Adipose tissue (tissue), 3 donors: Measurements from ENCODE around the gene ZNF587B. TPM values are rescaled to one million over a fixed set of nuclear protein-coding genes. Genes with fewer than 3 reads are reported as not detected.
"Not testable (repeated sequence)": the region's sequence is repeated elsewhere in the genome, so short reads cannot be mapped to it uniquely, and the experiment has no call there.

Experiments
- H3K27ac ChIP-seq: one replicate; pipeline ENCODE4 v1.5.1; 2013; ENCODE audit warnings: low read depth, low read length
- WGBS, 3 donors: extraction: QIAGEN DNeasy Blood & Tissue Kit; methylation state at CpG; one replicate each; pipeline ENCODE4 v1.1.7; 2013; 5-methylcytosine and 5-hydroxymethylcytosine counted together
- polyA plus RNA-seq, 3 donors: library from polyadenylated mRNA; stranded (reverse); fragments of 200-250 nt; gene quantifications; one replicate each; pipeline ENCODE4 v1.2.3, GENCODE V29; 2013
- donor health status: healthy with polysubstance abuse.
- donor health status: Bipolar disorder and iron deficiency.
- donor health status: healthy.

ZNF587B gene
- polyA plus RNA-seq = 1 to 10 TPM; 2.5 to 5.2 (median 5.1) TPM

DNA sequence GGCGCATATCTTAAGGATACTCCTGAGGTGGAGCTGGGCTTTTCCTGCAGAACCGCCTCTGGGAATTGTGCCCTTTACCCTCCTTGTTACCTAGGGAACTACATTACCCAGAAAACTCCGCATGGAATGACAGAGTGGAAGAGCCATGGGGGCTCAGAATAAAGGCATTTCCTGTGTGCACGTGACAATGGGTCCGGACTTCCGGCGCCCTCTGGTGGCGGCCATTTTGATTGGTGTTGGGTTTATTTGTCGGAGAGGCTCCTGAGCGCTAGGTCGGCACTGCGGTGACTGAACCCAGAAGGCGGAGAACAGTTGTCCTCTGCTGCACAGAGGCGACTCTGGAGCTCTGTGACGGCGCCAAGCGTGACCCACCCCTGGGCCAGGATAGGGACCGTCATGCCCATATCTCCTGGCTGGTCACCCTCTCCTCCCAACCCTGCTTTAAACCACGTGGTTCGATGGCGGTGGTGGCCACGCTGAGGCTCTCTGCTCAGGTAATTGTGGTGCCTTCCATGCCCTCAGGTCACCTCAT is at the start of gene ZNF587B:
ZNF587B (plus strand) TSS at position 229 of the 532 bp plus-strand sequence; CDS start at position 459, 230 bp downstream.
- WGBS, 3 donors = 30 to 44% (median 41%) methylated on average over 22 of the region's 22 CpGs
- no peak within 1 kb of the TSS for H3K27ac ChIP-seq

DNA sequence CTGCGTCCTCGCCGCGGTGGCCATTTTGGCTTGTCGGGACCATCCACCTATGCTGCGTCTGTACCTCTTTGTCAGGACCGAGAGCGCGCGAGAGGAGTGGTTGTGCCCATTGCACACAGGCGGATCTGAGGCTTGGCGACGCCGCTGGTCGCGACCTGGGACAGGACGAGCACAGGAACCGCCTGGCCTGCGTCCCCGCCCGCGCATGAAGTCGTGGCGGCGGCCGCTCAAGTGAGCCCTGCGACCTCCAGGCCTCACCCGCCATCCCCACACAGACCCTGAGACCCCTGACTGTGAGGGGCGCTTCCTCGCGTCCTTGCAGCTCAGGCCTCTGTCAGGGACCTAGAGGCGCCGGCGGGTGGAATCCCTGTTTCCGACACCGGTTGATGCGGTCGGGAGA is 43.8 kb upstream of the ZNF587B start:
- 94 to 95% (median 95%) methylated on average over 37 to 38 of the region's 38 CpGs for WGBS, 3 donors
- H3K27ac ChIP-seq = no peak overlapping the region

DNA sequence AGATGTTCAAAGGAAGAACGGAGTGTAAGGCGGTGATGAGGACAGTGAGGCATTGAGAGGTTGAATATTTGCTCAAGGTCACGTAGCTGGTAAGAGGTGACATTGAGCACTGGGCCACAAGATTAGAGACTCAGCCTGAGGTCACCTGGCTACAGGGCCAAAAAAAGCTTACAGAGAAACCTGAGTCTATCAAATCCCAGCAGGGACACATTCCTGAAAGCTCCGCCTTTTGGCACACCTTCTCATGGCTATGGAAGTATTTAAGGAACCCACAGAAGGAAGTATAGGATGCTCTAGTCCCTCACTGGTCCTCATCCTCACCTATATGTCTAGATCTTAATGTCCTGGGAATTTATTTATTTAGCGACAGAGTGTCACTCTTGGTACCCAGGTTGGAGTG is 43.2 kb upstream of the ZNF587B start:
- no peak overlapping the region for H3K27ac ChIP-seq
- 90 to 98% (median 92%) methylated on average over 5 of the region's 5 CpGs for WGBS, 3 donors

DNA sequence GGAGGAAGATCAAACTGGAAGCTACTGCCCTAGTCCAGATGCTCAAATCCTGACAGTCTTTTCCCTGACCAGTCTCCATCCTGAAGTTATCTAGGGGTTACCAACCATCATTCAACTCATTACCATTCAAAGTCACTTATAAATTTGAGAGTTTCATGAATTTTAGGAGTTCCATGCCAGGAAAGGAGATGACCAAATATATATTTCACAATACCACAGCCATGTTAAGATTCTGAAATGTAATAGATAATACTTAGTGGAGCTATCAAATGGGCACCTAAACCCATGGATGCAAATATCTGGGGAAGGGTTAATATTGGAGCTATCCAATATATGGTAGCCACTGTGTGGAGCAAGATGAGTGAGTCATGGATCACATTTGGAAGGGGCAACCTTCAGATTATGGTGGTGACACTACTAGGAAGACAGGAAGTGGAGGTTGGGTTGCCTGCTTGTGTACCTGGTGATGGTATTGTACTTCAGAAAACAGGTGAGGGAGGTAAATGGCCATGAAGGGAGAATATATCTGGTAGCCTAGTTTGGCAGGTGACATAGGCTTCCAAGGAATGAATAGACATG is 41.9 kb upstream of the ZNF587B start:
- H3K27ac ChIP-seq = no peak overlapping the region

DNA sequence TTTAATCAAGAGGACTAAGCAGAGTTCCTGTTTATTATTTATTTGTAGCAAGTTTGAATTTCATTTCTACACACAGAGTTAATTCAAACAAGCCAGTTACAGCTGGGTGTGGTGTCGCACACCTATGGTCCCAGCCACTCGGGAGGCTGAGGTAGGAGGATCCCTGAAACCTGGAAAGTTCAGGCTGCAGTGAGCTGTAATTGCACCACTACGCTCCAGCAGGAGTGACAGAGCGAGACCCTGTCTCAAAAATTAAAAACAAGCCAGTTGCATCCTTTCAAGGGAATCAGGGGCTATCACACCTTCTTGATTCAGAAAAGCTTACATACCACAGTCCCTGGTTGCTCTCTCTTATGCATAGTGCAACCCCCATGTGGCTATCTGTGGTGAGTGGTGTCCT is 40.8 kb upstream of the ZNF587B start:
- WGBS, 3 donors = 96 to 98% (median 98%) methylated on average over 4 of the region's 4 CpGs
- H3K27ac ChIP-seq = no peak overlapping the region

DNA sequence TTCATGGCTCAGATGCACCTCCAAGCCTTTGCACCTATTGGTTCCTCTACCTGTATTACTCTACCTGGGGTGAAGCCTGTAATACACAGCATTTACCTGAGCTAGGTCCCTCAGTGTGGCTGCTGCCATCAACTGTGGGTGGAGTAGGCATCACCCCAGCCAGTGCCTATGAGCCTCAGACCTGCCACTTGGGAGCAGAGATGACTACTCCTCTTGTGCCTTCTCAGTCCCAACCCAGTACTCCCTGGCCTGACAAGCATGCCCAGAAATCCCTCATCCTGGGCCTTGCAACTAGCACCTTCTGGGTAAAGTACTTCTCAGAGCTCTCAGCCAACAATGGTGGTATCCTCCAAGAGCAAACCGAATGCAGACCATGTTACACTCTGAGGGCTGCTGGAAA is 33.5 kb upstream of the ZNF587B start:
- H3K27ac ChIP-seq = not testable (repeated sequence)
- 89 to 95% (median 94%) methylated on average over 1 of the region's 1 CpG for WGBS, 3 donors

DNA sequence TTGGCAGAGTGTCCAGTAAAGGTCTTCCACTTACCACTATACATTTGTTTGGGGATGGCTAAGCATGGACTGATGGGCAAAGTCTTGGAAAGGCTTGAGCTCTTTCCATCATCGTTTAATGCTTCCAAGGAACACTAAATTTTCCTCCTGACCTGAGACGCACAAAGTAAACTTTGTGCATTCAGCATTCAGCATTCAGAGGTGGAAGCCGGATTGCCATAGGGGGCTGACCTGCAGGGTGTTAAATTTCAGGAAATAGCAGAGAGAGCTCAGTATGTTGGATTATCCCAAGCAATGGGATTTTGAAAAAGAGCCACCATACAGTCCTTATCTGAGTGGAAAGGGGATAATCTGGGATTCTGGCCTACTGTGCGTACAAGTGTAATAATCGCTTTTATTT is 29.4 kb upstream of the ZNF587B start:
- H3K27ac ChIP-seq = no peak overlapping the region
- WGBS, 3 donors = 62 to 89% (median 84%) methylated on average over 5 of the region's 5 CpGs

DNA sequence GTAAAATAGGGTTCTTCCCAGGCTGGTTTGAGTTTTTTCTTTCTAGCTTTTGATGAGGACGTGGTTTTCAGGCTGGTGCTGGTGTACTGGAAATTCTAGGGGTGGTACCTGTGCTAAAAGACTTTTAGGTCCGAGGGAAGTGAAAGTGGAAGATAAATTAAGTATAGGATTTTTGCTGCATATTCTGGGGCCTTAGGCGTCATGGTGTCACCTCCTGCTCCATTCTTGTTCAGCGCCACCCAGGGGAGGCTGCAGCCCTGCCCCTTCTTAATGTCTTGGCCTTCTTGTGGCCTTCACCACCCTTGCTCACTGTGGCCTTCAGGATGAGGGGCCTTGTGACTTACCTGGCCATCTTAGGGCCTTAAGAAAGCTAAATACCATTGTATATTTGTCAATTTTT is 27.8 kb upstream of the ZNF587B start:
- 89 to 92% (median 90%) methylated on average over 4 of the region's 4 CpGs for WGBS, 3 donors
- H3K27ac ChIP-seq = no peak overlapping the region

DNA sequence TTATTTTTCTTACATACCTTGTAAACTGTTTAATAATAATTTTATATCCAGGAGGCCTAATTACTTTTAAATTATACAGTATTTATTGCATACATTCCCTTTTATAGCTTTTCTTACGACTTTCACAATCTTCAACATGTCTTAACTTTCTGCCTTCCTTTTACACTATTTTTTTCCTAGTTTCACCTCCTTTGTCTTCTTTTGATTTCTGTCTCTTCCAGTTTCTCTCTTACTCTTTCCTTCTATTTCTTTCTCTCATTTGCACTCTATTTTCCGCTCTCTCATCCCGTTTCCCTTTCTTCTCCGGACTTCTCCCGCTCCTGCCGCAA is 26.9 kb upstream of the ZNF587B start:
- WGBS, 3 donors = 4 to 28% (median 13%) methylated on average over 6 of the region's 6 CpGs
- no peak overlapping the region for H3K27ac ChIP-seq

DNA sequence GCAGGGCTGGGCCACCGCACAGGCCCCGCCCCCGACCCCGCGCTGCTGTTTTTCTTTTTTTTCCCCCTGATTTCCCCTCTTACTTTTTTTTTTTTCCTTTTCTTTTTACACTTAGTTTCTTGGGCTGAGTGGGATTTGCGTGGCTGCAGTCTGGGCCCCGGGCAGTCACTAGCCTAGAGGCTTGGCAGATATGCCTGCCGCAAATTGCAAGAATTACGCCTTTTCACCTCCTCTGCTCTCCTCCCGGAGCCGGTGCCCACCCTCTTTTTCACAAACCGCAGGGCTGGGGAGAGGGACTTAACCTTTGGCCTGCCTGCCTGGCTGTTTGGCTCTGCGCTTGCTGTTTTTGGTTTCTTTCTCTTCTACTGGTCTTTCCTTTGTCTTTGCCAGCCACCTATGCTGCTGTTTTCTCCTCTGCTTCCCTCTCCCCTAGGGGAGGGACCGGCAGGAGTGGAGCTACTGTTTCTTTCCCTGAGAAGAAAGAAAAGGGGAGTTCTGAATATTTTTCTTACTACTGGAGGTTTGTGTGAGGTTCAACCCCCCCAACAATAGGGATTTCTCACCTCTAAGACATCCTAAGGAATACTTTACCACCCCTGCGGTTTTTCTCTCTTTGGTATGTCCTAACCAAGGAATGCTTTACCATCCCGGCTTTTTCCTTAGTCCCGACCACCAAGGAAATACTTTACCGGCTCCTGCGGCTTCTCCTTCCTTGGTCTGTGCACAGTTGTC is 26.3 kb upstream of the ZNF587B start:
- H3K27ac ChIP-seq = no peak overlapping the region
- 4 to 13% (median 9%) methylated on average over 19 of the region's 19 CpGs for WGBS, 3 donors

DNA sequence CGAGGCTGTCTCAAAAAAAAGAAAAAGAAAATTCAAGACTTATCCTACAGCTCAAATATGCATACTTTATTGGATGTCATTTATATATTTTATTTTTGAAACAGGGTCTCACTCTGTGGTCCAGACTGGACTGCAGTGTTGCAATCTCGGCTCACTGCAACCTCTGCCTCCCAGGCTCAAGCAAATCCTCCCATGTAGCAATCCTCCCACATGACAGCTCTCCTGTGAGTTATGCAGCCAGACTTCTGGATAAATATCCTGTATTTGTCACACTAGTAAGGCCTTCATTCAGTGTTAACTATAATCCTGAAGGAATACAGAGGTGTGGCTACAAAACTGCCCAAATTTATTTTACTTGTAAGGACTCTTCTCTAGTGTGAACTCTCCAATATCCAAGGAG is 22.6 kb upstream of the ZNF587B start:
- 84 to 88% (median 86%) methylated on average over 2 of the region's 2 CpGs for WGBS, 3 donors
- H3K27ac ChIP-seq = no peak overlapping the region

DNA sequence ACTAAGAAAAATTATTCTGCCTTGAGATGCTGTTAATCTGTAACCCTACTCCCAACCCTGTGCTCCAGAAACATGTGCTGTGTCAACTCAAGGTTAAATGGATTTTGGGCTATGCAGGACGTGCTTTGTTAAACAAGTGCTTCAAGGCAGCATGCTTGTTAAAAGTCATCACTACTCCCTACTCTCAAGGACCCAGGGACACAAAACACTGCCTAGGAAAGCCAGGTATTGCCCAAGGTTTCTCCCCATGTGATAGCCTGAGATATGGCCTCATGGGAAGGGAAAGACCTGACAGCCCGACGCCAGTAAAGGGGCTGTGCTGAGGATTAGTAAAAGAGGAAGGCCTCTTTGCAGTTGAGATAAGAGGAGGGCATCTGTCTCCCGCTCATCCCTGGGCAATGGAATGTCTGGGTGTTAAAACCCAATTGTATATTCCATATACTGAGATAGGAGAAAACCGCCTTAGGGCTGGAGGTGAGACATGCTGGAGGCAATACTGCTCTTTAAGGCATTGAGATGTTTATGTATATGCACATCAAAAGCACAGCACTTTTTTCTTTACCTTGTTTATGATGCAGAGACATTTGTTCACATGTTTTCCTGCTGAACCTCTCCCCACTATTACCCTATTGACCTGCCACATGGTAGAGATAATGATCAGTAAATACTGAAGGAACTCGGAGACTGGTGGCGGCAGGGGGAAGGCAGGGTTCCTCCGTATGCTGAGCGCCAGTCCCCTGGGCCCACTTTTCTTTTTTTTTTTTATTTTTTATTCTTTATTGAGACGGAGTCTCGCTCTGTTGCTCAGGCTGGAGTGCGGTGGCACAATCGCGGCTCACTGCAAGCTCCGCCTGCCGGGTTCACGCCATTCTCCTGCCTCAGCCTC is 19.4 kb upstream of the ZNF587B start:
- not testable (repeated sequence) for H3K27ac ChIP-seq
- WGBS, 3 donors = 64 to 84% (median 81%) methylated on average over 17 of the region's 17 CpGs

DNA sequence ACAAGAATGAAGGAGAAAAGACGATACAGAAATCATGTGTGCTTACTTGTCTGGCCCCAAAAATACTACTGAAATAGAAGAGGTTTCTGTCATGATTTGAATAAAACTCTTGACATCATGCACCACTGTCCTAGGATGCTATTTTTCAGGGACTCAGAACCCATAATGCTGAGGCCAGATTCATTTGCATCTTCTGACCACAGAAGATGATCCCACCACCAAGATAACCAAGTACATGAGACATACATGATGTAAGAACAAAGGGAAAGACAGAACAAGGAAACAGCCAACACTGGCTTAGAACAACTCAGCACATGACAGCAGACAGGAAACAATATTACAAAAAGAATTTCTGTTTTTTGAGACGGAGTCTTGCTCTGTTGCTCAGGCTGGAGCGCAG is 17.9 kb upstream of the ZNF587B start:
- 63 to 92% (median 72%) methylated on average over 3 of the region's 3 CpGs for WGBS, 3 donors
- no peak overlapping the region for H3K27ac ChIP-seq

DNA sequence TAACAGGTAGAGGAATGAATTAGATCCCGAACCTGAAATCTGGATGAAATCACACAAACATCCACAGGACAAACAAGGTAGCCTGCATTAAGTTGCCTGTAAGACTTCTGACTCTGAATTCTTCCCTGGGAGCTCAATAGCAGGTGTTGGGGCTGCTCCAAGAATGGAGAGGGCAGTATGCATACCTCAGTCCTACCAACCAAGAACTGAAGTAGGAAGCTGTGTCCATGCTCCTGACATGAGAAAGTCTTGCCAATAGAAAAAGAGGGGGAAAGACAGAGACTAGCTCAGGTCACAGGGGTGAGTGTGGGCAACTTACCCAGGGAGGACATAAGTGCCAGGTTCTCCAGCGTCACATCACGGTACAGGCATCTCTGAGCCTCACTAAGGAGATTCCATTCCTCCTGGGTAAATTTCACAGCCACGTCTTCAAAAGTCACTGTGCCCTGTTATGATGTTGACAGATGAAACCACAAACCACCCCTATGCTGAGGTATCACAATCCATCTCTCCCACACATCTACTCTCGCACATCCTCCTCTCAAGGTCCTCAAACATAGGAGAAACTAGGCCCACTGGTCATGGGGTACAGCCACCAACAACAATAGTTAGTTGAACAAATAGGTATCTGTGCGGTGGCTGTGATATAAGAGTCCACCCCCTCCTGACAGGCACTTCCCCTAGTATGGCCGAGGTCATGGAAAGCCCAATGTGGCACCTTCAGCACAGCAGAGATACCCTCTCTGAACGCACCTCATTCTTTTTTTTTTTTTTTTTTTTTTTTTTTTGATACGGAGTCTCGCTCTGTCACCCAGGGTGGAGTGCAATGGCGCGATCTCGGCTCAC is 16.9 kb upstream of the ZNF587B start:
- 80 to 94% (median 90%) methylated on average over 9 to 13 of the region's 13 CpGs for WGBS, 3 donors
- H3K27ac ChIP-seq = not testable (repeated sequence)

DNA sequence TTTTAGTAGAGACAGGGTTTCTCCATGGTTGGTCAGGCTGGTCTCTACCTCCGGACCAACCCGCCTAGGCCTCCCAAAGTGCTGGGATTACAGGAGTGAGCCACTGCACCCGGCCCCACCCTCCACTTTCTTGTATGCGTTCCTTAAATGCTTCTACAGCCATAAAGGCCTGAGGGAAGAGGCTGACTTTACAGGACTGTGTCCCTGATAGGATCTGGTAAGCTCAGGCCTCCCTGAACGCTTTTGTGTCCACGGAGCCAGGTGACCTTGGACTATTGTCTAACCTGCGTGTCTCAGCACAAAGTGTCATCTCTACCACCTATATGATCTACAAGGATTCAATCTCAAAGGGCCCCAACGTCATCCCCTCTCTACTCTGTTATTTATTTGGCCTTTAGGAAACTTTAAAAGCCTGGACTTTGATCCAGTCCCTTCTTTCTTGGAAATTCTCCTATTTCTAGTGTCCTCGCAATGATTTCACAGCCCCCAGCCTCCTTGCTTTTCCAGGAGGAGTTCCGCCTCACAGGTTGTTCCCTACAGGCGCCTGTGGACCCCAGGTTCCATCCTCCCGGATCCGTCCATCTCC is 16.1 kb upstream of the ZNF587B start:
- WGBS, 3 donors = 5 to 27% (median 22%) methylated on average over 11 to 13 of the region's 13 CpGs
- H3K27ac ChIP-seq = no peak overlapping the region

DNA sequence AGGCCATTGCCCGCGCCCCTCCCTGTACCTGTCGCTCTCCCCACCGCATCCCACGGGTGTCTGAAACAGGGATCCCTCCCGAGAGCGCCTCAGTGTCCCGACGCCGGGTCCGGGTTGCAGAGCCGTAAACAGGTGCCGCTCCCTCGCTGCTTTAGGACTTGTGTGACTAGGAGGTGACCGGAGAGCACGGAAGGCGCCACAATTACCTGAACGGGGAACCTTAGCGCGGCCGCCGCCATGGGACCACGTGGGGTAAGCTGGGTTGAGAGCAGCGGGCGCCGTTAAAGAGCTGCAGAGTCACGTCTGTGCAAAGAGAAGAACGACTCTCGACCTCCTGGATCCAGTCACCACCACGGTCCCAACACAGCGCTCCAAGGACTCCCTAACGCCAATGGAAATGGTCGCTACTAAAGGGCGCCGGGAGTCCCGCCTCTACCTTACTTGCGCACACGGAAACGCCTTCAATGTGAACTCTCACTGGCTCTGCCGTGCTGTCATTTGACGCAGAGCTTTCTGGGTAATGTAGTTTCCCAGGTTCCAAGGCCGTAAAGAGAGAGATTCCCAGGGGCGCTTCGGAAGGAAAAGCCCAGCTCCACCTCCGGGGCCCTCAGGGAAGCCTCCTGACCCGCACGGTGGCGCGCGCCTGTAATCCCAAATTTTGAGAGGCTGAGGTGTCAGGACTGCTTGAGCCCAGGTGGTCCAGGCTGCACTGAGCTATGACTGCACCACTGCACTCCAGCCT is 15.4 kb upstream of the ZNF587B start, which contains the start of gene ZNF552:
ZNF552 (minus strand) TSS at position 409 of the 742 bp plus-strand sequence; CDS start at position 239, 170 bp downstream.
- H3K27ac ChIP-seq = no peak within 1 kb of the TSS
- 0 to 1% (median 1%) methylated on average over 50 of the region's 50 CpGs for WGBS, 3 donors
